Activated T-cell treated with anti-CD3 and anti-CD28 coated beads for 24 hours (primary cell): Measurements from ENCODE around the gene RHOV.
A peak's percentile ranks its signal among the peaks of the same experiment; 100 is the strongest.

Experiments used
- DNase-seq: peaks from one replicate; pipeline ENCODE4 v3.0.0-alpha.2; 2020; ENCODE audit warnings: low read depth

RHOV gene

DNA sequence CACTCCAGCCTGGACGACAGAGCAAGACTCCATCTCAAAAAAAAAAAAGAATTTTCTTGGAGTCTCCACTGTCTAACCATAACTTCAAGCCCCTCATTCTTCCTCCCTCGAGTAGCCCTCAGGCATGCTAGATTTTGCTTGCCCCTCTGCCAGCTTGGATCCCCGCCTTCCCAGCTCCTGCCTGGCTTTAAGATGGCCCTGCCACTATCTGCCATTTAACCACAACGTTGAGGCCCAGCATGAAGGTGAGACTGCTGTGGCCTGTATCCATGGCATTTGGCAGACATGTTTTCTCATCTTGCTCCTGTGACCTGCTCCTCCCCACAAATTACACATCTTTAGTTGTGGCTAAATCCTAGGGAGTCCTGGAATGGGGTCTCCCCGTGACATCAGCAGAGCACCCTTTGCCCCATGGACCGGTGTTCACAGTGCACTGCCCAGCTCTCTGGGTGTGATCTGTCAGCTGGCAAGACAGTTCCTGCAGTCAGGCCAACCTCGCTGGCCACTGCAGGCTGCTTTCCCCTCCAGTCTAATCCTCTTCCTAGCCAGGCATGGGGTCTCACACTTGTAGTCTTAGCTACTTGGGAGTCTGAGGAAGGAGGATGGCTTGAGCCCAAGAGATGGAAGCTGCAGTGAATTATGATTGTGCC is 30.6 kb upstream of the RHOV start:
- DNase-seq: no peak

DNA sequence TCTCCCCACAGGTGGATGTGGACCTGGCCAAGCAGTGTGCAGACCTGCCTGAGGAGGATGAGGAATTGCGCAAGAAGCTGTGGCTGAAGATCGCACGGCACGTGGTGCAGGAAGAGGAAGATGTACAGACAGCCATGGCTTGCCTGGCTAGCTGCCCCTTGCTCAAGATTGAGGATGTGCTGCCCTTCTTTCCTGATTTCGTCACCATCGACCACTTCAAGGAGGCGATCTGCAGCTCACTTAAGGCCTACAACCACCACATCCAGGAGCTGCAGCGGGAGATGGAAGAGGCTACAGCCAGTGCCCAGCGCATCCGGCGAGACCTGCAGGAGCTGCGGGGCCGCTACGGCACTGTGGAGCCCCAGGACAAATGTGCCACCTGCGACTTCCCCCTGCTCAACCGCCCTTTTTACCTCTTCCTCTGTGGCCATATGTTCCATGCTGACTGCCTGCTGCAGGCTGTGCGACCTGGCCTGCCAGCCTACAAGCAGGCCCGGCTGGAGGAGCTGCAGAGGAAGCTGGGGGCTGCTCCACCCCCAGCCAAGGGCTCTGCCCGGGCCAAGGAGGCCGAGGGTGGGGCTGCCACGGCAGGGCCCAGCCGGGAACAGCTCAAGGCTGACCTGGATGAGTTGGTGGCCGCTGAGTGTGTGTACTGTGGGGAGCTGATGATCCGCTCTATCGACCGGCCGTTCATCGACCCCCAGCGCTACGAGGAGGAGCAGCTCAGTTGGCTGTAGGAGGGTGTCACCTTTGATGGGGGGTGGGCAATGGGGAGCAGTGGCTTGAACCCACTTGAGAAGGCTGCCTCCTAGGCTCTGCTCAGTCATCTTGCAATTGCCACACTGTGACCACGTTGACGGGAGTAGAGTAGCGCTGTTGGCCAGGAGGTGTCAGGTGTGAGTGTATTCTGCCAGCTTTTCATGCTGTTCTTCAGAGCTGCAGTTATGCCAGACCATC is 28.8 kb upstream of the RHOV start:
- no peak for DNase-seq

- DNase-seq: no peak
Measured at GRCh38 chr15:40901053-40901443, 27.0 kb upstream of the RHOV start.

GRCh38 chr15:40900256-40901052 is 26.4 kb upstream of the RHOV start:
- DNase-seq: no peak

DNA sequence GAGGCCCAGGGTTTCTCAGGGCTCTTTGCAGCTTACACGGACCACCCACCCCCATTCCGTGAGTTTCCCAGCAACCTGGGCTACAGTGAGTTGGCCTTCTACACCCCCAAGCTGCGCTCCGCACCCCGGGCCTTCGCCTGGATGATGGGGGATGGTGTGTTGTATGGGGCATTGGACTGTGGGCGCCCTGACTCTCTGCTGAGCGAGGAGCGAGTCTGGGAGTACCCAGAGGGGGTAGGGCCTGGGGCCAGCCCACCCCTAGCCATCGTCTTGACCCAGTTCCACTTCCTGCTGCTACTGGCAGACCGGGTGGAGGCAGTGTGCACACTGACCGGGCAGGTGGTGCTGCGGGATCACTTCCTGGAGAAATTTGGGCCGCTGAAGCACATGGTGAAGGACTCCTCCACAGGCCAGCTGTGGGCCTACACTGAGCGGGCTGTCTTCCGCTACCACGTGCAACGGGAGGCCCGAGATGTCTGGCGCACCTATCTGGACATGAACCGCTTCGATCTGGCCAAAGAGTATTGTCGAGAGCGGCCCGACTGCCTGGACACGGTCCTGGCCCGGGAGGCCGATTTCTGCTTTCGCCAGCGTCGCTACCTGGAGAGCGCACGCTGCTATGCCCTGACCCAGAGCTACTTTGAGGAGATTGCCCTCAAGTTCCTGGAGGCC is 25.6 kb upstream of the RHOV start:
- no peak for DNase-seq

GRCh38 chr15:40894681-40895448 is 20.8 kb upstream of the RHOV start:
- peak; percentile 43 for DNase-seq

- peak; percentile 97 for DNase-seq
Measured at GRCh38 chr15:40893733-40894680, 20.0 kb upstream of the RHOV start, which contains the start of gene VPS18. VPS18 (plus strand) TSS chr15:40894450; CDS start chr15:40894769, 319 bp downstream.

- no peak for DNase-seq
Measured at GRCh38 chr15:40893019-40893670, 19.1 kb upstream of the RHOV start.

GRCh38 chr15:40892447-40893012 is 18.5 kb upstream of the RHOV start:
- DNase-seq: no peak

- no peak for DNase-seq
Measured at GRCh38 chr15:40891810-40892446, 17.9 kb upstream of the RHOV start.

GRCh38 chr15:40891138-40891537 is 17.1 kb upstream of the RHOV start:
- DNase-seq: no peak

- DNase-seq: no peak
Measured at GRCh38 chr15:40889112-40889511, 15.1 kb upstream of the RHOV start.

- no peak for DNase-seq
Measured at GRCh38 chr15:40886586-40886985, 12.6 kb upstream of the RHOV start.

DNA sequence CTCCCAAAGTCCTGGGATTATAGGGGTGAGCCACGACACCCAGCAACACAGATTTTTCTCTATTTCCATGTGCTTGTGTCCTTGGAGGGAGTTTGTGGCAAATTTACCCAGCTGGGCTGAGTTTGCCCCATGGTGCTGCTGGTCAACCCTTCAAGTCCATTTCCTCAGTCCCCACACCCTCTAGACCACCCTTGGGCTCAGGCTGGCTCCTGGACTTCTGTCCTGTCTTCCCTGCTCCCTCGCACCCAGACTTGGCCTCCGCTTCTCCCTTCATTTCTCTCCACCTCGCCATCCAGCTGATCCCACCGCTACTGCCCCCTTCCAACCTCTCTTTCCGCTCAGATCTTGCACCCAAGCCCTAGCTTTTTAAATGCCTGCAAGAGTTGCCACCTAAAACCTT is 7.3 kb upstream of the RHOV start:
- no peak for DNase-seq

DNA sequence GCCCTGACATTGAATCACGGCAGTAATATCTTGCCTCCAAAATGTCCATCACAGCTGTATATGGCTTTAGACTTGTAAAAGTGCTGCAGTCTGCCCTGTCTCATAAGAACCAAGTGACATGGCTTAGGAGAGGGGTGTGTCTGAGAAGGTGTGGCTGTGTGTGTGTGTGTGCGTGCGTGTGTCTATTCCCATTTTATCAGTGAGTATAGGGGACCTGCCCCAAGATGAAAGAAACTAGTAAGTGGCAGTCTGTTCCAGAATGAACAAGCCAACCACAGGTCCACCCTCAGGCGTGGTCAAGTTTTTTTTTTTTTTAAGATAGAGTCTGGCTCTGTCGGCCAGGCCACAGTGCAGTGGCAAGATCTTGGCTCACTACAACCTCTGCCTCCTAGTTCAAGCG is 5.6 kb upstream of the RHOV start:
- no peak for DNase-seq

DNA sequence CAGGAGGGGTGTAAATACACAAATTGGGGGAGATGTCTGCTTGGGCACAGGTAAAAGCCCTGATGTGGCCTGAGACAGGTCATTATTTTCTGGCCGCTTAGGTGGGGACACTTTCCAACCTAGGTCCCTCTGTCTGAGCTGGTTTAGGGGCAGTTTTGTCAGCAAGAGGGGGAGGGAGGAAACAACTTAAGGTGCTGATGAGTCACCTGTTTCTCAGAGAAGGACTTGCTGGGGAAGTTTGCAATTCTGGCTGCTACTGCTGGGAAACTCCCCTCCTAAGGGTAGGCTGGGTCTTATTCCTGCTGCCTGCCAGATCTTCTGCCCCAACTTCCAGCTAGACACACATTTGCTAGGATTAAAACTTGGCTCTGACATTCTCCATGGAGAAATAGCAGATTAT is 4.8 kb upstream of the RHOV start:
- peak; percentile 36 for DNase-seq

- DNase-seq: no peak
Measured at GRCh38 chr15:40877694-40878093, 3.7 kb upstream of the RHOV start.

DNA sequence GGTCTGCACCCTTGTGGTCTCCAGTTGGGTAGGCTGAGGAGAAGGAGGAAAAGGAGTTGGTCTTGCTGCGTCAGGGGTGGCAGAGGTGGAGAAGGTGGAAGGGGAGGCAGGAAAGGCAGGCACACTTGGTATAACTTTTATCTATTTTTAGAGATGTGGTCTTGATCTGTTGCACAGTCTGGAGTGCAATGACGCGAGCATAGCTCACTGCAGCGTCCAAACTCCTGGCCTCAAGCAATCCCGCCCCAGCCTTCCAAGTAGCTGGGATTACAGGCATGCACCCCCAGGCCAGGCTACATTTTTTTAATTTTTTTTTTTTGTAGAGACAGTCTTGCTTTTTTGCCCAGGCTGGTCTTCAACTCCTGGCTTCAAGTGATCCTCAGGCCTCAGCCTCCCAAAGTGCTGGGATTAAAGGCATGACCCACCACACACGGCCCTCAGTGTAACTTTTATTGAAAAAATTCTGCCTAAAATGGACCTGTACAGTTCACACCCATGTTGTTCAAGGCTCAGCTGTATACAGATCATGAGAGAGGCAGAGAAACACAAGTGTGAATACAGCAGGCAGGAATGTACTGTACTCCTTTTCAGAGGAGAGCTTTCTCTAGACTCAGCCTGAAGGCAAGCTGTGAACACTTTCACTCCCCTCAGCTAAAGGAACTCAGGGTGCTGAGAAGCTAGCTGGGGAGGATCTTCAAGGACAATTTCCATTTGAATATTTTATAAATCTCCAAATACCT is 2.1 kb upstream of the RHOV start:
- DNase-seq: no peak
